NCI-H146 treated with DMSO at 0.1 percent for 48 hours (cell line): ENCODE measurements around the gene HECTD4.

Experiments used
- DNase-seq: peaks from one replicate; lab custom pipeline; 2025; ENCODE audit not compliant: unreplicated experiment; lab: John Stamatoyannopoulos, UW

HECTD4 gene

GRCh38 chr12:112183141-112184021 lies 198.8 kb downstream of the HECTD4 start:
- no peak for DNase-seq

DNA sequence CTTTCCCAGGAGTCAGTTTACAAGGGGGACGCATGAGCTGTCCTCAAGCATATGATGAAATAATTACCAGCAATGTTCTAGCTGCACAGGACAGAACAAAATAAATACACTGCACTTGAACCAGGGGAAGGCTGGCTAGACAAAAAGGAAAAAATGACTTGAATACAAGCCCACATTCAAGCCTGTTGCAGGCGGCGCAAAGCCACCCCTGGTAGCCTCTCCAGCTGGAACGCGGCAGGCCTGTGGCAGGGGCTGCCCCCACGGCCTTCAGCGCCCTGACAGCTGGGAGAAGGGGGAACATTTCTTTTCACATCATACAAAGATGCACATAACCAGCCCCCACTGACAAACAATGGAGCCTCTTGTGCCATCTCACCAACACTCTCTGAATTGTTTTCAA lies 199.7 kb downstream of the HECTD4 start:
- no peak for DNase-seq

DNA sequence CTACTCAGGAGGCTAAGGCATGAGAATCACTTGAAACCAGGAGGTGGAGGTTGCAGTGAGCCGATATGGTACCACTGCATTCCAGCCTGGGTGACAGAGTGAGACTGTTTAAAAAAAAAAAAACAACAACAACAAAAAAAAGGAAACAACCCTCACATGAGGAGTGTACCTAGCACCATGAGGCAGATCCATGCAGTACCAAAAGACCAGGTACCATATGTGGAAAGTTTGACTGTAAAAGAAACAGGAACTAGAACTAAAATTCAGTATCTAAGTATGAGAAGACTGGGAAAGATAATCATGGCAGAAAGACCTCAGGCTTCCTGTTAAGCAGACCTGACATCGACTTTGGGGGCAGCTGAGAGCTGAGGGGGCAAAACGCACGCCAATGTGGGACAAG lies 201.8 kb downstream of the HECTD4 start:
- DNase-seq = no peak

- no peak for DNase-seq
Measured at GRCh38 chr12:112179916-112180315, 202.3 kb downstream of the HECTD4 start.

DNA sequence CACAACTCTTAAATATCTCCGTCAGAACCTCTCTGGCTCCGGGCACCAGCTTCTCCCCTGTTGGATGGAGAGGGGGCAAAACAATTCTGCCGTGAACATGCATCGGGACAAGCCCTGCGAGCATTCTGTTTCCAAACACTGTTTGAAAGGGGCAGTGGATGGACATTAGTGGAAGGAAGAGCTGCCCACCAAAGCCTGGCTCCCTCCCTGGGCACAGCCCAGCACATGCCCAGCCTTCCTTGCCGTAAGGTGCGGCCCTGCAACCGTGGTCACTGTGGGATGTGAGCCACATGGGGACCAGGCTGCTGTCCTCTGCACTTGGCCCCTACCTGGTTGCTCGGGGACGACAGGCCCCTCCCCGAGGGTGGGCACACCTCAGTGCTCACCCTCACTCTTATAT lies 202.9 kb downstream of the HECTD4 start:
- DNase-seq = no peak

DNA sequence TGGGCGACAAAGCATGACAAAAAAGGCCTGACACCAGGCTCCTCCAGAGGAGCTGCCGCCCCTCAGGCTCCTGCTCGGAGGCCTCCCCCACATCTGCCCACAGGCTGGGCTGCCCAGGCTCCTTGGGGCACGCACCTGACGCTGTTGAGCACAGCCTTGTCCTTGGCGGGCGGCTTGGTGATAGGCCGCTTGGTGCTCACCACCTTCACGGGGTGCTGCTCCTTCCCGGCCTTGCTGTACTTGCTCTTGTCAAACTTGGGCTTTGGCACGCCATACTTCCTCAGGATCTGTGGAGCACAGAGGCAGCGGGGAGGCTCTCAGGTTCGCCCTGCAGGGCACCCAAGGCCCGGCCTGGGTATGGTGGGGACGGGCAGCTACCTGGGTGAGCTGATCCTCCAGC lies 203.4 kb downstream of the HECTD4 start:
- DNase-seq = no peak

GRCh38 chr12:112176321-112177010 lies 205.8 kb downstream of the HECTD4 start:
- no peak for DNase-seq

- no peak for DNase-seq
Measured at GRCh38 chr12:112175361-112176155, 206.7 kb downstream of the HECTD4 start.

- DNase-seq = no peak
Measured at GRCh38 chr12:112172556-112173324, 209.5 kb downstream of the HECTD4 start.

DNA sequence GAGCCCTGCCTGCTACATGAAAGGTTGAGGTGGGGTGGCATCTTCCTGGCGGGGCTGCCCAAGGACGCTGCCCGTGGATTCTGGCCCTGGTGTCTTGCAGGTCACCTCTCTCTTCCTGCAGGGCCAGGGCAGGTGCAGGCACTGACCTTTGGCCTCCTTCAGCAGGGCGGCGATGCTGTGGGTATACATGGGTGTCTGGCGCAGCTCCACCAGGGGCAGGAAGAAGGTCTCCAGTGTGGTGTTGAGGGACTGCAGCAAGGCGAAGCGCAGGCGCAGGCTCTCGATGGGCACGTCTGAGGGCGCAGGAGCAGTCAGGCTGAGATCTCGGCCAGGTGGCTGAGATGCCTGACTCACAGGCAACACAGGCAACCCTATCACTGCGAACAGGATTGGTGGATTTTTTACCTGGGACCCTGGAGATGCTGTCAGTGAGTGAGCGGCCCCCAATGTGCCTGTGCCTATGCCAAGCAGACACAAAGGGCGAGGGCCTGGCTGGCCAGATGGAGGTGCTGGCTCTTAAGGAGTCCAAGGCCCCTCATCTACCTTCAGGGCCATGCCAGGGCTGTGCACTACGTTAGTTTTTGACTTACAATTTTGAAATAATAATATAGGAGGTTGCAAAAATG lies 211.1 kb downstream of the HECTD4 start:
- no peak for DNase-seq

- DNase-seq = no peak
Measured at GRCh38 chr12:112170376-112170775, 211.9 kb downstream of the HECTD4 start.

- no peak for DNase-seq
Measured at GRCh38 chr12:112169966-112170365, 212.3 kb downstream of the HECTD4 start.

DNA sequence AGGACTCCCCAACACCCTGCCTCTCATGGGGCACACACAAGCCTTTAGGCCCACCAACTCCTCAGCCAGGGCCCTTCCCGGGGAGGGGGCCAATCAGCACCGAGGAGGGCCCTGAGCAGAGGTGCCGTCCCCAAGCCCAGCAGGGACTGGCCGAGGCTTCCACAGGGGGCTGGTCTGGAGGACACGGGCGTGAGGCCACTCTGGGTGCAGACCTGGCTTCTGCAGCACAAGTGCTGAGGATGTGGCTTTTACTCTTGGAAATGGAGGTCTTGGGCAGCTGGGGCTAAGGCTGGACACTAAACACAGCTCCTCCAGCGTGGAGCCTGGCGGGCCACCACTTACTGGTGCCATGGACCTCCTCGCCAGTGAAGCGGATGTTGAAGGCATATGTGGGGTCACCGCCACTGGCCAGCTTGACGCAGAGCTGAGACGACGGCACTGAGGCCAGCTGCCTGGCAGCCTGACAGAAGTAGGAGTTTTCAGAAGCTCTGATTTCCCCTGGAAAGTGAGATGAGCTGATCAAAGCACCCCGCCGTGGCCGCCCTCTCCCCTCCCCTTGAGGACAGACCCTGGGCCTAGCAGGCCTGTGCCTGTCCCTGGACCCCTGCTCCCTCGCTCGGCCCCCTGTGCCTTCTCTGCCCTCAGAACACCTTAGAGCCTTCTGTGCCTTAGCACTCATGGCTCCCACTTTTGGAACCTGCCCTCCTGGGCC lies 212.9 kb downstream of the HECTD4 start:
- DNase-seq = no peak

DNA sequence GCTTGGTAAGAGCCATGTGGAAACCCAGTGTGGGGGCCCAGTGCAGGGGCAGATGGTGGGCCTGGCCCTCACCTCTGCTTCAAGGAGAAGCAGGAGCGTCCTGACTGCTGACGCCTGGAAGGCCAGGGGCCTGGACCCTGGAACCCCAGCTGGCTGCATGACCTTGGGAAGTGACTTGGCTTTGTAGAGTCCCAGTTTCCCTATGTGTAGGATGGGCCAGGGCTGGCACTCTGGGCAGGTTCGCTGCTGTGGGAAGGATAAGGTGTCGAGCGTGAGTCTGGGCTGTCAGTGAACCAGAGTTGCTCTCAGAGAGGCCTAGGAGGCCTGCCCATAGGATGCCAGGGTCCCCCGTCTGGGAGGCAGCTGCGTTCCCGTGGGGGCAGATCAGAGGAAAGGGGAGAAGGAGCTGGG lies 213.7 kb downstream of the HECTD4 start:
- no peak for DNase-seq

GRCh38 chr12:112167718-112168525 lies 214.3 kb downstream of the HECTD4 start:
- peak; percentile 20 for DNase-seq

- DNase-seq = no peak
Measured at GRCh38 chr12:112167031-112167461, 215.2 kb downstream of the HECTD4 start.

- DNase-seq = no peak
Measured at GRCh38 chr12:112166051-112167015, 215.9 kb downstream of the HECTD4 start.

DNA sequence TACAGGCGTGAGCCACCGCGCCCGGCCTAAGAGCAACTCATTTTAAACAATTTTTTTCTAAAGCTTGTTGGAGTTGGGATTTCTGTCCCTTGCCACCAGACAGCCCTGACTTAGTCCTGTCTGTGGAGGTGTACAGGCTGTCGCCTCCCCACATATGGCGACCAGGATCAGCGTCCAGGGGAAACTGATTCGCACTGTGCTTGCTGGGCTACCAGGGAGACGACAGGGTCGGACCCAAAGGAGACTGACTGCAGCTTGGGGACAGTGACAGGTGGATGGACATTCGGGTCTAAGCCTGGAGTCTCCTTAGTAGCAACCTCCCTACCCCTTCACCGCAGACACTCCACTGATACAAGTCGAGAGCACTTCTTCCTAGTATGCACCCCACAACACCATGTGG lies 216.6 kb downstream of the HECTD4 start:
- DNase-seq = no peak
